SU-DHL-6 (cell line): ENCODE measurements around the gene NOTCH4.

Source experiments
- H2AFZ ChIP-seq: fragments of 200-600 bp; sonication (generic); 2 replicates; pipeline ENCODE4 v1.6.1; 2014; ENCODE audit warnings: low read depth, mild to moderate bottlenecking, moderate library complexity, mixed read lengths, antibody characterized with exemption, low read length; ENCODE audit not compliant: severe bottlenecking
- H3F3A ChIP-seq: fragments of 200-600 bp; shearing (Covaris generic); 2 replicates; pipeline ENCODE4 v1.6.0; 2016; ENCODE audit warnings: antibody characterized with exemption, mild to moderate bottlenecking; ENCODE audit not compliant: insufficient read depth
- H3K27ac ChIP-seq: fragments of 200-600 bp; sonication (generic); 2 replicates; pipeline ENCODE4 v1.5.1; 2016; ENCODE audit warnings: low read depth, mild to moderate bottlenecking, low read length, moderate library complexity, mixed read lengths
- H3K27me3 ChIP-seq: fragments of 200-600 bp; sonication (generic), shearing (Covaris generic); 2 replicates; pipeline ENCODE4 v1.6.0; 2014; ENCODE audit warnings: mild to moderate bottlenecking, low read length
- H3K36me3 ChIP-seq: fragments of 200-600 bp; sonication (generic); 2 replicates; pipeline ENCODE4 v1.6.1; 2014; ENCODE audit warnings: mild to moderate bottlenecking, low read length, mixed read lengths
- H3K4me2 ChIP-seq: fragments of 300-600, 200-600 bp; shearing (Covaris generic), sonication (generic); 2 replicates; pipeline ENCODE4 v1.6.0; 2014; ENCODE audit warnings: low read length, low read depth, mild to moderate bottlenecking; ENCODE audit not compliant: poor library complexity, severe bottlenecking
- H3K4me3 ChIP-seq: fragments of 200-600 bp; sonication (generic); 2 replicates; pipeline ENCODE4 v1.5.1; 2014; ENCODE audit warnings: antibody characterized with exemption, low read length, mild to moderate bottlenecking, mixed read lengths; ENCODE audit not compliant: insufficient read depth, poor library complexity, severe bottlenecking
- H3K79me2 ChIP-seq: fragments of 200-600 bp; sonication (generic); 2 replicates; pipeline ENCODE4 v1.6.1; 2014; ENCODE audit warnings: mild to moderate bottlenecking, low read length, moderate library complexity; ENCODE audit not compliant: insufficient read depth
- H3K9ac ChIP-seq: fragments of 200-600 bp; sonication (generic); 2 replicates; pipeline ENCODE4 v1.7.0; 2014; ENCODE audit warnings: mild to moderate bottlenecking, low read length
- H3K9me2 ChIP-seq: fragments of 200-600 bp; sonication (generic); replicated peaks from 2 replicates; pipeline ENCODE4 v1.6.1; 2014; ENCODE audit warnings: low read length; ENCODE audit not compliant: insufficient read depth
- H3K9me3 ChIP-seq: fragments of 200-600 bp; sonication (generic); 2 replicates; pipeline ENCODE4 v1.6.1; 2014; ENCODE audit warnings: low read length, mixed read lengths; ENCODE audit not compliant: insufficient read depth
- H4K20me1 ChIP-seq: fragments of 200-600 bp; sonication (generic); 2 replicates; pipeline ENCODE4 v1.6.1; 2014; ENCODE audit warnings: low read depth, mild to moderate bottlenecking, antibody characterized with exemption, low read length, moderate library complexity, mixed read lengths
- EZH2phosphoT487 ChIP-seq: fragments of 200-600 bp; sonication (generic), shearing (Covaris generic); conservative IDR thresholded peaks from 2 replicates; pipeline ENCODE4 v1.6.1; 2018; ENCODE audit warnings: mild to moderate bottlenecking, antibody characterized with exemption, low read length, moderate library complexity, mixed read lengths
- TF ChIP-seq, protein P1 (sequence below): fragments of 200-600 bp; sonication (generic); IDR thresholded peaks from one replicate; pipeline ENCODE4 v1.5.1; 2017; ENCODE audit warnings: antibody characterized with exemption, mild to moderate bottlenecking, low read length, moderate library complexity; ENCODE audit not compliant: insufficient read depth, poor library complexity, severe bottlenecking

NOTCH4 gene

DNA sequence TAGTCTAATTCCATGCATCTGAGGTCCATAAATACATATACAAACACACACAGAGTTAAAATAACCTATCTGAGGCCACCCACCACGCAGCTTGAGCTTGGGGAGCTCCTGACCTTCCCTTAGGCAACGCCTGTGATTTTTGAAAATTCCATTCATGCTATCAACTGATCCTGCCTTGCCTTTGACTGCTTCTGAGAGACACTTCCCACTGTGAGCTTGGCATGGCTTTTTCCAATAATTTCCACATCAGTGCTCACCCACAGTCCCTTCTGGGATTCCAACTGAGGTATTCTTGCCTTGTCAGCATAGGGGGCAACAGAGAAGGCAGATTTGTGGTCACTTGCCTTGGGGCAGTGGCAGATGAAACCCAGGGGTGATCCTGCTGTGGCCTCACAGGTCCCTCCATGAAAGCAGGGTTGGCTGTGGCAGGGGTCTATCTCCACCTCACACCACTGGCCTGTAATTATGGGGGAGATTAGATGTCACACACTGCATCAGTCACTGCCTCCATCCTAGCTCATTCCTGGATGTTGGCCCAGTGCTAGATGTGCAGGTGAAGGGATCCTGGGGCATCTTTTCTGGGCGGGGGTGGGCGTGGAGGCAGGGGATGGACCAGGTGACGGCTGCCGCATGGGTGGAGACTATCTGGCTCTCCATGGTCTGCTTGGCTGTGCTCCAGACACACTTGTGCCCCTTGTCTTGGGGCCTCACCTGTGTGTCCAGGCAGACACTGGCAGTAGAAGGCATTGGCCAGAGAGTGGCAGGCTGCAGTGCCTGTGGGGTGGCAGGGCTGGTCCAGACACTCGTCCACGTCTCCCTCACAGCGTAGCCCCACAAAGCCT is 20.2 kb downstream of the NOTCH4 start:
- Histone ChIP-seq H4K20me1 (no peaks in the 10 kb centered on the region), H3K79me2 (no peaks in the 10 kb centered on the region), H3K9ac (no peak overlapping the region), H3K9me2 (no peaks in the 10 kb centered on the region), H3K9me3 (no peaks in the 10 kb centered on the region), H2AFZ (no peak overlapping the region), H3K4me3 (no peak overlapping the region), H3K36me3 (no peaks in the 10 kb centered on the region), H3K27ac (no peak overlapping the region), H3F3A (no peaks in the 10 kb centered on the region), H3K4me2 (no peak overlapping the region), H3K27me3 (no peaks in the 10 kb centered on the region)
- TF ChIP-seq, protein P1, sequence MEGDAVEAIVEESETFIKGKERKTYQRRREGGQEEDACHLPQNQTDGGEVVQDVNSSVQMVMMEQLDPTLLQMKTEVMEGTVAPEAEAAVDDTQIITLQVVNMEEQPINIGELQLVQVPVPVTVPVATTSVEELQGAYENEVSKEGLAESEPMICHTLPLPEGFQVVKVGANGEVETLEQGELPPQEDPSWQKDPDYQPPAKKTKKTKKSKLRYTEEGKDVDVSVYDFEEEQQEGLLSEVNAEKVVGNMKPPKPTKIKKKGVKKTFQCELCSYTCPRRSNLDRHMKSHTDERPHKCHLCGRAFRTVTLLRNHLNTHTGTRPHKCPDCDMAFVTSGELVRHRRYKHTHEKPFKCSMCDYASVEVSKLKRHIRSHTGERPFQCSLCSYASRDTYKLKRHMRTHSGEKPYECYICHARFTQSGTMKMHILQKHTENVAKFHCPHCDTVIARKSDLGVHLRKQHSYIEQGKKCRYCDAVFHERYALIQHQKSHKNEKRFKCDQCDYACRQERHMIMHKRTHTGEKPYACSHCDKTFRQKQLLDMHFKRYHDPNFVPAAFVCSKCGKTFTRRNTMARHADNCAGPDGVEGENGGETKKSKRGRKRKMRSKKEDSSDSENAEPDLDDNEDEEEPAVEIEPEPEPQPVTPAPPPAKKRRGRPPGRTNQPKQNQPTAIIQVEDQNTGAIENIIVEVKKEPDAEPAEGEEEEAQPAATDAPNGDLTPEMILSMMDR, result no peak
- TF ChIP-seq EZH2phosphoT487, result no peak

DNA sequence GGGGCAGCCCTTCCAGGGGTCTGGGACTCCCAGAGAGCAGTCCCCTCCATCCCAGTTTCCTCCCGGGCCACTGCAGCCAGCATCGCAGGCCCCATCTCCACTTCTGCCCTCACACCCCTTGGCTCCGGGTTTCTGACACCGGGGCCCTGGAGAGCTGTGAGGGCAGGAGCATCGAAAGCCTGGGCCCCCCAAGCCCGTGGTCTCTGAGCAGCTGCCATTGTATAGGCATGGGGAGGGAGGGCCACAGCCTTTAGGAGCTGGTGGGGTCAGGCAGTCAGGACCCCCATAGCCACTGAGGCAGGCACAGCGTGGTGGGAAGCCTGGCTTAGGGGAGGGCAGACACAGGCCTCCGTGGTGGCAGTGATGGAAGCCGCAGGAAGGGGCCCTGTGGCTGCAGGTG is 21.7 kb downstream of the NOTCH4 start:
- Histone ChIP-seq H3K27me3 (no peaks in the 10 kb centered on the region), H3K4me2 (no peak overlapping the region), H3F3A (peaks cover 4% of the 10 kb centered on the region; the same call in 1 of the 2 replicates), H4K20me1 (no peaks in the 10 kb centered on the region), H3K9ac (no peak overlapping the region), H2AFZ (no peak overlapping the region), H3K36me3 (no peaks in the 10 kb centered on the region), H3K79me2 (no peaks in the 10 kb centered on the region), H3K27ac (no peak overlapping the region), H3K9me3 (no peaks in the 10 kb centered on the region), H3K9me2 (no peaks in the 10 kb centered on the region), H3K4me3 (no peak overlapping the region)
- TF ChIP-seq, protein P1, result no peak
- no peak for TF ChIP-seq EZH2phosphoT487

DNA sequence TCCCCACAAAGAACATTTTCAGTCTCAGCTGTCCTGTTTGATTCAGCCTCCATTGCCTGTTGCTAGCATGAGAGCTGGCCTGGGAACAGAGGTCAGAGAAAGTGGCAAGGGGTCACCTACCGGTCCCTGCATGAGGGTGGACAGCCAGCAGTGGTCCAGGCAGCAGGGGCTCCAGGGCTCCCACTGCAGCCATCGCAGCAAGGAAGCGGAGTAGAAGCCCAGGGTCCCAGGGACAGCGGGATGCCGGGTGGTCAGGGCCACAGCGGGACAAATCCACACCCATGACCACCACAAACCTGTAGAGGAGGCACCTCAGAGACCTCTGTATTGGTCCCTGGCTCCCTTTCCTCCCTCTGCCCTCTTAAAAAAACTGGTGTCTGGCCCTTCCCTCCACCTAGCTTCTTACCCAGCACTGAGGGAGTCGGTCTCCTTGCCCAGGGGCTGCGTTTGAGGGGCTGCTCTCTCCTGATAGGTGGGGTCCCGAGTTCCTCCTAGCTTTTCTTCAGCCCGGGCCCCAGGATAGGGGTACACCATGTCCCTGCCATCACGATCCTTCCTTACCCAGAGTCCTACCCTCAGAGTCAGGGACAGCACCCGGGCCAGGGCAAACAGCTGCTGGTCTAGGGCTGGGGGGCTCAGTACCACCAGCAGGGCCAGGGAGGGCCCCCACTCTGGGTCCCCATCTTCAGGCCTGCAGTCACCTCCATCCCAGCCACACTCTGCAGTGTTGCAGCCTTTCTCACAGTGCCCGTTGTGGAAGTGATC is 23.0 kb downstream of the NOTCH4 start:
- no peaks in the 10 kb centered on the region for H3K79me2 ChIP-seq
- H3F3A ChIP-seq, result peaks cover 17% of the 10 kb centered on the region; the same call in 1 of the 2 replicates
- no peaks in the 10 kb centered on the region for H3K9me3 ChIP-seq
- H3K4me2 ChIP-seq, result no peak overlapping the region
- no peaks in the 10 kb centered on the region for H3K9me2 ChIP-seq
- TF ChIP-seq, protein P1, result no peak
- TF ChIP-seq EZH2phosphoT487, result no peak
- H3K4me3 ChIP-seq, result no peak overlapping the region
- no peak overlapping the region for H3K27ac ChIP-seq
- no peak overlapping the region for H3K9ac ChIP-seq
- no peak overlapping the region for H2AFZ ChIP-seq
- no peaks in the 10 kb centered on the region for H4K20me1 ChIP-seq
- H3K36me3 ChIP-seq, result no peaks in the 10 kb centered on the region
- H3K27me3 ChIP-seq, result no peaks in the 10 kb centered on the region
